ENCODE measurements around the gene PARD3. TPM values are rescaled to one million over a fixed set of nuclear protein-coding genes. Genes with fewer than 3 reads are reported as not detected.

Gene PARD3
- total RNA-seq, 3 donors from 2014 or later (not counting 1 experiment from before 2014, with no cell fraction given): 0.14 to 0.49 (median 0.38) TPM

DNA sequence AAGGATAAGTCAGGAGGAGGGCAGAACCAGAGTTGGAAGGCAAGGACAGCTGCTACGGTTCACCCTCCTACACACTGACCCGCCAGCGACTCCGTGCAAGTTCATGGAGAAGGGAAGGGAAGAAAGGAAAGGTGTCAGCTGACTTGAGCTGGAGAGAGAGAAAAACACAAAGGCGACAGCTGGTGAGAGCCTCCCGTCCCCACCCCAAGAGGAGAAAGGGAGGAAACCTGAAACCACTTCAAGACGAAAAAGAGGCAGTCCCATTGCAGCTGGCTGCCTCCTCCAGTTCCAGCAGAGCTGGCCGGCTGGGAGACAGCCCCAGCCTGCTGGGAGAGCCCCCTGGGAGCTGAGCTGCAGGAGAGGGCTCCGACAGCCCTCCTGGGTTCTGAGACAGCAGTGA, 75.2 kb downstream of the PARD3 start:
- no peak for DNase-seq
- Histone ChIP-seq H3K4me1 (ENCODE audit: control insufficient read depth, insufficient read depth, low read length) (no peaks in the 10 kb centered on the region), H3K4me3 (ENCODE audit: low read length) (no peak overlapping the region), H3K27me3 (ENCODE audit: control insufficient read depth, insufficient read depth, low read length) (no peaks in the 10 kb centered on the region), H3K36me3 (ENCODE audit: control insufficient read depth, insufficient read depth, low read length) (no peaks in the 10 kb centered on the region), H3K27ac (ENCODE audit: low read length) (no peak overlapping the region), H3K9me3 (ENCODE audit: control insufficient read depth, insufficient read depth, low read length) (no peaks in the 10 kb centered on the region)
- ATAC-seq: no peak
- no peaks in the 10 kb centered on the region for H3K36me3 Mint-ChIP-seq
- peaks cover 15 to 37% of the 10 kb centered on the region in 2 donors for H3K27me3 Mint-ChIP-seq (ENCODE audit: low read depth in 2 of 2)
- WGBS (ENCODE audit: insufficient coverage): 41% methylated on average over 7 of the region's 9 CpGs
- no peaks in the 10 kb centered on the region for H3K4me1 Mint-ChIP-seq
- TF ChIP-seq, protein P1, sequence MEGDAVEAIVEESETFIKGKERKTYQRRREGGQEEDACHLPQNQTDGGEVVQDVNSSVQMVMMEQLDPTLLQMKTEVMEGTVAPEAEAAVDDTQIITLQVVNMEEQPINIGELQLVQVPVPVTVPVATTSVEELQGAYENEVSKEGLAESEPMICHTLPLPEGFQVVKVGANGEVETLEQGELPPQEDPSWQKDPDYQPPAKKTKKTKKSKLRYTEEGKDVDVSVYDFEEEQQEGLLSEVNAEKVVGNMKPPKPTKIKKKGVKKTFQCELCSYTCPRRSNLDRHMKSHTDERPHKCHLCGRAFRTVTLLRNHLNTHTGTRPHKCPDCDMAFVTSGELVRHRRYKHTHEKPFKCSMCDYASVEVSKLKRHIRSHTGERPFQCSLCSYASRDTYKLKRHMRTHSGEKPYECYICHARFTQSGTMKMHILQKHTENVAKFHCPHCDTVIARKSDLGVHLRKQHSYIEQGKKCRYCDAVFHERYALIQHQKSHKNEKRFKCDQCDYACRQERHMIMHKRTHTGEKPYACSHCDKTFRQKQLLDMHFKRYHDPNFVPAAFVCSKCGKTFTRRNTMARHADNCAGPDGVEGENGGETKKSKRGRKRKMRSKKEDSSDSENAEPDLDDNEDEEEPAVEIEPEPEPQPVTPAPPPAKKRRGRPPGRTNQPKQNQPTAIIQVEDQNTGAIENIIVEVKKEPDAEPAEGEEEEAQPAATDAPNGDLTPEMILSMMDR (IDR thresholded peaks at IDR 0.05): no peak
- H3K4me3 Mint-ChIP-seq: no peak overlapping the region
- no peak overlapping the region for H3K27ac Mint-ChIP-seq
- H3K9me3 Mint-ChIP-seq: no peaks in the 10 kb centered on the region
- intact Hi-C loops (cut with micrococcal nuclease): no loop called here

DNA sequence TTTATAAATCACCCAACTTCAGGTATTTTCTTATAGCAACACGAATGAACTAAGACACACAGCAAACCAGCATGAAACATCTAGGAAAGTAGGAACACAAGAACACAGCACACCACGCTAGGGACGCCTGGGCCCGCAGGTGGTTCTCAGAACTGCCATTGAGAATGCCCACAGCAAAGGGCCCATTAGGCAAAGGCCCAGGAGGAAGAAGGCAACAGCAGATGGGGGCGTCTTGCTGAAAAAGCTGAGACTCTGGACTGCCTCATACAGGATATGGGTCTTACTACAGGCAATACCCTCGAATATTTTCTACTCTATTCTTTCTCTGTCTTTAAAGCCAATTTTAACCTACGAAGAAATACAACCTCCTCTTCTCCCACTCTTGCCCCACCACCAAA, 77.3 kb downstream of the PARD3 start:
- H3K27me3 Mint-ChIP-seq (ENCODE audit: low read depth in 2 of 2): peaks cover 8 to 33% of the 10 kb centered on the region in 2 donors
- H3K27ac Mint-ChIP-seq: no peak overlapping the region
- TF ChIP-seq, protein P1 (IDR thresholded peaks at IDR 0.05): no peak
- no peaks in the 10 kb centered on the region for H3K4me1 ChIP-seq (ENCODE audit: control insufficient read depth, insufficient read depth, low read length)
- no peaks in the 10 kb centered on the region for H3K9me3 ChIP-seq (ENCODE audit: control insufficient read depth, insufficient read depth, low read length)
- H3K27ac ChIP-seq (ENCODE audit: low read length): no peak overlapping the region
- no peaks in the 10 kb centered on the region for H3K4me1 Mint-ChIP-seq
- WGBS (ENCODE audit: insufficient coverage): 89% methylated on average over 7 of the region's 7 CpGs
- intact Hi-C loops (cut with micrococcal nuclease): no loop called here
- no peak for DNase-seq
- no peaks in the 10 kb centered on the region for H3K27me3 ChIP-seq (ENCODE audit: control insufficient read depth, insufficient read depth, low read length)
- no peak overlapping the region for H3K4me3 Mint-ChIP-seq
- H3K36me3 Mint-ChIP-seq: no peaks in the 10 kb centered on the region
- no peak for ATAC-seq
- no peaks in the 10 kb centered on the region for H3K36me3 ChIP-seq (ENCODE audit: control insufficient read depth, insufficient read depth, low read length)
- no peak overlapping the region for H3K4me3 ChIP-seq (ENCODE audit: low read length)
- no peaks in the 10 kb centered on the region for H3K9me3 Mint-ChIP-seq

DNA sequence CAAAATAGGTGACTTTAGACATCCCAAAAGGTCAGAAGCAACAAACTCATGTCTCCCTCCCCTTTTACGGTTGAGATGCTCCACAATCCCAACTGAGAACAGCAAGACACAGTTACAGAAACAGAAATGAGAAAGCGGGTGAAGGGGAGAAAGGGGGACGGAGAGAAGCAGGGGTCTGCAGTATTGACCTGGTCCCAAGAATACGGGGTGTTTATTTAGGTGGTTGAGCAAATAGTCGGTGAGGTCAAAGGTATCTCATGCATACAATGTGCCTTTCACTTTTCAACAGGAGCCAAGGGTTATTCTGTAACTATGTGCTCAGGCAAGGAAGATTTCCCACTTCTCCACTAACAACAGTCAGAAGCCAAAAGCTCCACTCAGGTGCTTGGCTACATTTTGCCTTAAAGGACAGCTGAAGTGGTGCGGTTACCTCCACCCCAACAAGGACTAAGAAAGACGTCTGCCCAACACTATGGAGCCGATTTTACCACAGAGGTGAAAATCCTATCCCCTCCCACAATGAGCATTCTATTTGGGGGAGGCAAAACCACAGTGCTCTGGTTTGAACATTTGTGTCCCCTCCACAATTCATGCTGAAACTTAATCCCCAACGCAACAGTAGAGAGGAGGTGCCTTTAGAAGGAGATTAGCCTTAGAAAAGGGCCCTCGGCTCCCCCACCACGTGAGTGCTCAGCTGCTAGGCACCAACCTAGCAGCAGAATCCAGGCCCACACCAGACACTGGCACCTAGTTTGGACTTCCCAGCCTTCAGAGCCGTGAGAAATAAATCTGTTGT, 77.9 kb downstream of the PARD3 start:
- H3K27ac ChIP-seq (ENCODE audit: low read length): no peak overlapping the region
- no peaks in the 10 kb centered on the region for H3K36me3 Mint-ChIP-seq
- no peaks in the 10 kb centered on the region for H3K36me3 ChIP-seq (ENCODE audit: control insufficient read depth, insufficient read depth, low read length)
- H3K9me3 Mint-ChIP-seq: no peaks in the 10 kb centered on the region
- intact Hi-C loops (cut with micrococcal nuclease): no loop called here
- H3K4me3 ChIP-seq (ENCODE audit: low read length): no peak overlapping the region
- H3K4me1 ChIP-seq (ENCODE audit: control insufficient read depth, insufficient read depth, low read length): no peaks in the 10 kb centered on the region
- ATAC-seq (no peak), DNase-seq (no peak)
- H3K27ac Mint-ChIP-seq: no peak overlapping the region
- TF ChIP-seq, protein P1 (IDR thresholded peaks at IDR 0.05): no peak
- WGBS (ENCODE audit: insufficient coverage): 85% methylated on average over 10 of the region's 12 CpGs
- H3K4me1 Mint-ChIP-seq: no peaks in the 10 kb centered on the region
- H3K27me3 Mint-ChIP-seq (ENCODE audit: low read depth in 2 of 2): peaks cover 8 to 27% of the 10 kb centered on the region in 2 donors
- no peak overlapping the region for H3K4me3 Mint-ChIP-seq
- no peaks in the 10 kb centered on the region for H3K27me3 ChIP-seq (ENCODE audit: control insufficient read depth, insufficient read depth, low read length)
- no peaks in the 10 kb centered on the region for H3K9me3 ChIP-seq (ENCODE audit: control insufficient read depth, insufficient read depth, low read length)

DNA sequence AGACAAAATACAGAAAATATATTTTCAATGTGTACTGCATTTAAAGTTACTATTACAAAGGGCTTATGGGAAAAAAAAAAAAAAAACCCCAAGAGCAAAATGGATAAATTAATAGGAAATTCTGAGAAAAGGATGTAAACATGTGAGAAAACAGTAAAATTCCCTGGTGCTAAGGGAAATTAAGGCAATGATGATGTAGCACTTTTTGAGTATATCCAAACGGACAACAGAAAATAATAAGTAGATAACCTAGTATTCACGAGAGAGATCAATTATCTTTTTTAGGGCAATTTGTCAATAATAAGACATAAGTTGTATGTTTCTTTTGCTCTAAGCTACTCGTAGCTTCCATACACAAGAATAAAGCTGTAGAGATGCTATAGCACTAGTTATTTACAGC, 80.2 kb downstream of the PARD3 start:
- intact Hi-C loops (cut with micrococcal nuclease): no loop called here
- no peaks in the 10 kb centered on the region for H3K9me3 Mint-ChIP-seq
- Histone ChIP-seq H3K27me3 (ENCODE audit: control insufficient read depth, insufficient read depth, low read length) (no peaks in the 10 kb centered on the region), H3K27ac (ENCODE audit: low read length) (no peak overlapping the region), H3K4me1 (ENCODE audit: control insufficient read depth, insufficient read depth, low read length) (no peaks in the 10 kb centered on the region), H3K9me3 (ENCODE audit: control insufficient read depth, insufficient read depth, low read length) (no peaks in the 10 kb centered on the region), H3K4me3 (ENCODE audit: low read length) (no peak overlapping the region), H3K36me3 (ENCODE audit: control insufficient read depth, insufficient read depth, low read length) (no peaks in the 10 kb centered on the region)
- H3K27ac Mint-ChIP-seq: no peak overlapping the region
- H3K27me3 Mint-ChIP-seq (ENCODE audit: low read depth in 2 of 2): peaks cover 8 to 14% of the 10 kb centered on the region in 2 donors
- 93% methylated on average over 2 of the region's 3 CpGs for WGBS (ENCODE audit: insufficient coverage)
- no peak overlapping the region for H3K4me3 Mint-ChIP-seq
- TF ChIP-seq, protein P1 (IDR thresholded peaks at IDR 0.05): no peak
- ATAC-seq (no peak), DNase-seq (no peak)
- no peaks in the 10 kb centered on the region for H3K36me3 Mint-ChIP-seq
- H3K4me1 Mint-ChIP-seq: no peaks in the 10 kb centered on the region
